OCI-M1 (cell line): Measurements from ENCODE around the gene AXIN2.
"Not testable (repeated sequence)": the region's sequence is repeated elsewhere in the genome, so short reads cannot be mapped to it uniquely, and the experiment has no call there.

Experiments used
- DNase-seq: peaks from one replicate; lab custom pipeline; 2025; lab: John Stamatoyannopoulos, UW

Gene AXIN2

DNA sequence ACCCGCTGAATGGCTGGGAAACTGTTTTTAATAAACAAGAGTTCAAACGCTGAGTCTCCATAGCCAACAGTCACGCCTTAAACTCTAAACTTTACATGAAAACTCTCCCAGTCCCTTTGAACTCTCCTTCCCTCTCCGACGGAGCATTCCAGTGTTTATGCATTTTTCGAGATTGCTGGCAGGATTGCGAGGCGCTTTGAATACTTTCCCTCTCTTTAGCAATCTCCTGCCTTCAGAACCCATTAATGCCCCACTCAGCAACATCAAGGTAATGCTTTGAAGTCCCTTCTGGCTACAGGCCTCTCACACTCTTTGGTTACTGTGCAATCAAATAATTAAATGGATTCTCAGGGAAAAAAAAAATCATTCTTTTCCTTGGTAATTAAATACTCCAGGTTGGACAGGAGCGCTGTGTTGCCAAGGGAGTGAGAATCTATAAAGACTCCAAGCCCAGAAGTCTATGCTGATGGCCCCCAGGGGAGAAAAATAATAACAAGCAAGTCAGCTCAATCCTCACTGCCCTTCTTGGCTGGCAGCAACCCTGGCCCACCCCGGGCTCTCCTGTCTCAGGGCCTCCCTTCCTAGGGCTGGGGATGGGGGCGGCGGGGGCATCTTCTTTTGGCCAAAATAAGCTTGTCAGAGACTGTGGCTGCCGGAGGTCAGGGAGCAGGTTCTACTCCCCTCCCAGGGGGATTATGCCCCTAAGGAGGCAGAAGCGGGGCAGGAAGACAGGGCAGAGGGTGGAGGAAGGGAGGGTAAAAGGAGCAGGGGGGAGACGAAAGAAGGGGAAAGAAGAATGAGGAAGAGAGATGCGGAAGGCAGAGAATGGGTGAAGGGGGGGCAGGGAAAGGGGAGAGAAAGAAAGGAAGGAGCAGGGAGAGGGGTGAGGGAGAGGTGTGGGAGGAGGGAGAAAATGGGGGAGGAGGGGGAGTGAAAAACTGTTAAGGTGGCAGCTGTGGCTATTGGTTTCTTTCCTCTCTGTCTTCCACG, 45.2 kb downstream of the AXIN2 start:
- DNase-seq, result no peak

DNA sequence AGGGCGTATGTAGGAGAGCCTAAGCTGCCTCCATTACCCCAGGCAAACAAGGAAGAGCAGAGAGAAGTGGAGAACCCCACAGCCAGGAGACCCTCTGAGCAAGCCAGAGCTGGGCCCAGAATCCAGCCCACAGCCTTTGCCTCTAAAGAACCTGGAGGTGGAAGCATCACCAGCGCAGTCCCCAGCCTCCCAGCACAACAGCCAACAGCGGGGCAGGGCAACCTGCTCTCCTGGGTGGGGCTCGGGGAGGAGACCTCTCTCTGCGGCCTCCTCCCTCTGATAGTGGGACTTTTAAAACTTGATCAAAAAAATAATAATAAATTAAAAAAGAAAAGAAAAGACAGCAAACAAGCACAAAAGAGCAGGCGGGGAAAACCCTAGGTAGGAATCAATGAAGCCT, 45.9 kb downstream of the AXIN2 start:
- no peak for DNase-seq

- DNase-seq, result no peak
Measured at GRCh38 chr17:65514541-65514940, 46.9 kb downstream of the AXIN2 start.

DNA sequence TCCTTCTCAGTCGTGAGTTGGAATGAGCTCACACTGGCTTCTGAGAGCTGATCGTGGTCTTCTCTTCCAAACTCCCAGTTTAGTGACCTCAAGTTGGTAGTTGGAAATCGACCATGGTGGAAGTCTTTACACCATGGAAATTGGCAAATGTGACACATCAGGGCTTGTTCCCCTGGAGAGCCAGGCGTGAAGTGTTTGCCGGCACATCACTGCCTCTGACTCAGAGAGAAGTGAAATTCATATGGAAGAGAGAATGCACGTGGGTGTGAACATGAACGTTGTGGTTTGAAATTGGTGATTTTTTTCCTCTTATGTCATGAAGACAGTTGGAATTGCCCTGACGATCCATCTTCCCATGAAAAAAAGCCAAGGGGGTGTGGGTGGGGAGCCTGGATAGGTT, 47.4 kb downstream of the AXIN2 start:
- DNase-seq, result no peak

DNA sequence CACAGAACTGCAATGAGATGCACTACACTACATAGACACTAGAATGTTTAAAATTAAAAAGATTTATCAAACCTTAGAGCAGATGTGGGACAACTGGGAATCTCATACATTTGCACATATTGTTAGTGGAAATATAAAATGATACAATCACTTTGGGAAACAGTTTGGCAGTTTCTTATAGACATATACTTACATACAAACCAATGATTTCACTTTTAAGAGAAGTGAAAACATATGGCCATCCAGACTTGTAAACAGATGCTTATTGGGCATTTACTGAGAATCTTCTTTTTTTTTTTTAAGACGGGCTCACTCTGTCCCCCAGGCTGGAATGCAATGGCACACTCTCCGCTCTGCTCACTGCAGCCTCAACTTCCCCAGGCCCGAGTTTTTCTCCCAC, 50.1 kb downstream of the AXIN2 start:
- DNase-seq, result no peak

DNA sequence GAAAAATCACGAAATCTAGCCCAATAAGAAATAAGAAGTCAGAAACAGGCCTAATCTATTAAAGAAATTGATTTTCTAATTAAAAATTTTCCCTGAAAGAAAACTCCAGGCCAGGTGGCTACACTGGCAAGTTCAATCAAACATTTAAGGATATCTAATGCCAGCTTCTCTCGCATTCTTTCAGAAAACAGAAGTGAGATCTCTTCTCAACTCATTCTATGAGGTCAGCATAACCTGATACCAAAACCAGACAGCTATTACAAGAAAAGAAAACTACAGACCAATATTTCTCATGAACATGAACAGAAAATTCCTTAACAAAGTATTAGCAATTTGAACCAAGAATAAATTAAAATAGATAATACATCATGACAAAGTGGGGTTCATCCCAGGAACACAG, 52.4 kb downstream of the AXIN2 start:
- no peak for DNase-seq

- not testable (repeated sequence) for DNase-seq
Measured at GRCh38 chr17:65504673-65505072, 56.8 kb downstream of the AXIN2 start.

DNA sequence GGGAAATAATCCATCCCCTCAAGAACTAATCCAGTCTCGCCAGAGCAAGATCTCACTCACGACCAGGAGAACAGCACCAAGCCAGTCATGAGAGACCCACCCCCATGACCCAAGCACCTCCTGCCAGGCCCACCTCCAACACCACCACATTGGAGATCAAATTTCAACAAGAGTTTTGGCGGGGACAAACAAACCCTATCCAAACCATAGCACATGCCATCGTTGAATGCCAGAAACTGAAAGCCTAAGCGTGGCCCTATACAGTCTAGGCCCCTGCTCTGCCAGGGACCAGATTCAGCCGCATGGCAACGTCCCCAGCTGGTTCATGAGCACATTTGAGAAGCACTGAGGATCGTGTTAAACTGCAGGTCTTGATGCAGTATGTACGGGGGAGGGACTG, 57.3 kb downstream of the AXIN2 start:
- no peak for DNase-seq

DNA sequence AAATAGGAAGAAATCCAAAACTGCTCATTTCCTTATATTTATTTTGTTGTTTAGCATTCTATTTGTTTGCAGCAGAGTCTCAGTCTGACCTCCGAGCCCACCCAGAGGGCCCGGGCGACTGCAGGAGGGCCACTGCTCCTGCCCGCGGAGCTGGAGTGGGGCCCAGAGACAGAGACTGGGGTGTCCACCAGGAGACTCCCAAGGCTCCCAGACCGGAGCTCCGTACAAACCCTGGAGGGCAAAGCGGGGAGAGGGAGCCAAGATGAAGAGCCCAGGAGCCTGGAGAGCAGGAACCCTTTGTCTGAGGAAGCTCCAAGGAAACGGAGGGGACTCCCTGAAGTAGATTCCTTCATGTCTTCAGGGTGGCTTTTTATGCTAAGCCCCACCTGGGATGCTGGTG, 57.9 kb downstream of the AXIN2 start:
- DNase-seq, result no peak

DNA sequence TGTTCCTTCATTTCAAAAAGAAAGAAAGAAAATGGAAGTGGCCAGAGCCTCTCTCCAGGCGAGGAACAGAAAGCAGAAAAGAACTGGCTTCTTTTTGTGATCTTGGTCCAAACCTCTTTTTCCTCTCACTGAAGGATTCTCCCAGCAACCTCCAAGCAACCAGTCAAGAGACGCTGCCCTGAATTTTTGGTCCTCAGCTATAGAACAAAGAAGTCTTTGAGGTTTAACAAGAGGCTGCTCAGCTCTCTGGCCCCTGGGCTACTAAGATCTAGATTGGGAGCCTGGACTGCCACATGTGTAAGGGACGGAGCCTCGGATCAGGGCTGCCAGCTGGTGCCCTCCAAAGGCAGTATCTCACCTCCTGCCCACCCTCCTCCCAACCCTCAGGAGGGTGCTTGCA, 62.6 kb downstream of the AXIN2 start:
- DNase-seq, result no peak

- DNase-seq, result no peak
Measured at GRCh38 chr17:65496801-65497200, 64.6 kb downstream of the AXIN2 start.

- DNase-seq, result no peak
Measured at GRCh38 chr17:65495122-65496055, 66.1 kb downstream of the AXIN2 start.

DNA sequence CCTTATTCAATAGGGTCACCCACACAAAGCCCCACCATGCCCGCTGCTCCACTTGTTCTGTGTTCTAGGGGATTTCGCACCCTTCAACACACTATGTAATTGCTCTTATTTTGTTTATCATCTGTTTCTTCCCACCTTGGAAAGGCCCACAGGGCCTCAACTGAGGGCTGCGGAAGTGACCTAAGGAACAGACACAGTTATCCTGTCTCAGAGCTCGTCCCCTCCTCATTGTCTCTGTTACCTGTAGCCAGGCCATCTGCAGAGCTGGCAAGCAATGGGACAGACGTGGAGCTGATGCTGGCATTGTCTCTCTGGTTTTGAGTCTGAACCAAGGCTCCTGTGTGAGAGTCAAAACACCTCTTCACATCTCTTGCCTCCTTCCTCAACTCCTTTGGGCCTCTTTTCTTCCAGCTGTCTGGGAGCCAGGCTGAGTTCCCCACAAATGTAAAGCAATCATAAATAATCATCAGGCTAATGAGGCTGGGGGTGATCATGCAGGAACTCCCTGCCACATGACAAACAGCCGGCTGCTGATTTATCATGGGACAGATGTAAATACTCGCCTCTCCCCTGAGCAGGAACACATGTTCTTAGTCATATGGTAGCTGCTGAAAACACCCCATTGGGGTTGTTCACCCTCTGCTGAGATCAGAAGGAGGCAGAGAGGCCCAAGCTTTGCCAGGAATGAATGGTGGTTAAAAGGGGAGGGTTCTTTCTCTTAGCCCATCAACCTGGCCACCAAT, 71.9 kb downstream of the AXIN2 start:
- DNase-seq, result no peak

GRCh38 chr17:65488665-65489064, 72.8 kb downstream of the AXIN2 start:
- DNase-seq, result no peak

DNA sequence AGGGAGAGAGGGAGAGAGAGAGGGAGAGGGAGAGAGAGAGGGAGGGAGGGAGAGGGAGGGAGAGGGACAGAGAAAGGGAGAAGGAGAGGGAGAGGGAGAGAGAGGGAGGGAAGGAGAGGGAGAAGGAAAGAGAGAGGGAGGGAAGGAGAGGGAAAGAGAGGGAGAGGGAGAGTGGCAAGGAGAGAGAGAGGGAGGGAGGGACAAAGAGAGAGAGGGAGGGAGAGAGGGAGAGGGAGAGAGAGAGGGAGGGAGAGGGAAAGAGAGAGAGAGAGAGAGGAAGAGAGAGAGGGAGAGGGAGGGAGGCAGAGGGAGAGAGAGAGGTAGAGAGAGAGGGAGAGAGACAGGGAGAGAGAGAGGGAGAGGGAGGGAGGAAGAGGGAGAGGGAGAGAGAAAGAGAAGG, 73.5 kb downstream of the AXIN2 start:
- no peak for DNase-seq

DNA sequence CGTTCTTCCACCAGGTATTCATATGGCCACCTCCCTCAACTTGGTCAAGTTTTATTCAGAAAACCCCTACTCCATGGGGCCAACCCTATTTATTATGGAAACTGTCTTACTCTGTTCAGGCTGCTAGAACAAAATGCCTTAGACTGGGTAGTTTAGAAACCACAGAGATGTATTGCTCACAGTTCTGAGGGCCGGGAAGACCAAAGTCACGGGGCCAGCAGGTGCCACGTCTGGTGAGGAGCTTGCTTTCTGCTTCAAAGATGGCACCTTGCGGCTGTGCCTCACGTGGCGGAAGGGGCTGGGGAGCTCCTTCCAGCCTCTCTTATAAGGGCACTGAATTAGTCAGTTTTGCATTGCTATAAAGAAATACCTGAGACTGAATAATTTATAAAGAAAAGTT, 74.3 kb downstream of the AXIN2 start:
- DNase-seq, result no peak

DNA sequence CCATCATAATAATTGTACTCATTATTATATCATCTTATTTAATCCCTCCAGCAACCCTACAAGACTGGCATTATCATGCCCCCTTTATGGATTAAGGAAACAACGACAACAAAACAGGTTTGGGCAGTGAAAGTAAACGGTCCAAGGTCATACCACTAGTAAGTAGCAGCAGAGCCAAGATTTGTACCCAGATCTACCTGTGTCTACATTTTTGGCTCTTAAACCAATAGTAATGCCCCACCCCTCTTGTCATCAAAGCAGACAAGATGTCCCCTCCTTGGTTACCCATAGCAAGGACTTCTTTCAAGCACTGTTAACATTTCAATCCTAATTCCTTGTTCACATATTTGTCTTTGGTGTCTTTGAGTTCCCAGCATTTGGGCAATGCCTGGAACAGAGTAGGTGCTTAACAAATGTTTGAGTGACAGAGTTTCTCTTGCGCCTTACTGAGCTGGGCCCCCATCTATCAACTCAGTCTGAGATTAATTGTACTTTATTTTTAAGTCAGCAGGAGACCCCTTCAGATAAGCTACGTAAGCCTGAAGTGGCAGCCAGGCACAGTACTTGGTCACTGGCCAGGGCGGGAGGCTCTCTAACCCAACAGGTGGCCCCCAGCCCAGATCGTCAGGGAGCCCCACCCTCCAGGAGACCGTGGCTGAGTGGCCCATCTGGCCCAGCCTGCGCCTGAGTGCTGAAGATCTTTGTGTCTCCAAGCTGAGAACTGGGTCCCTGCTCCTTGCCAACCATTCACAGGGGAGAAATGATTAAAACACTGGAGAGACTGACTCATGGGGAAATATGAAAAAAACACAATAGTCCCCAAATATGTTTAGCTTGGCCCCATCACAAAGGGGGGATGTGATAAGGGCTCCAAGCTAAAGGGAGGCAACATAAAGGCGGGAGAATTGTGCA, 75.8 kb downstream of the AXIN2 start:
- DNase-seq, result no peak

GRCh38 chr17:65484405-65484804, 77.0 kb downstream of the AXIN2 start:
- DNase-seq, result not testable (repeated sequence)

DNA sequence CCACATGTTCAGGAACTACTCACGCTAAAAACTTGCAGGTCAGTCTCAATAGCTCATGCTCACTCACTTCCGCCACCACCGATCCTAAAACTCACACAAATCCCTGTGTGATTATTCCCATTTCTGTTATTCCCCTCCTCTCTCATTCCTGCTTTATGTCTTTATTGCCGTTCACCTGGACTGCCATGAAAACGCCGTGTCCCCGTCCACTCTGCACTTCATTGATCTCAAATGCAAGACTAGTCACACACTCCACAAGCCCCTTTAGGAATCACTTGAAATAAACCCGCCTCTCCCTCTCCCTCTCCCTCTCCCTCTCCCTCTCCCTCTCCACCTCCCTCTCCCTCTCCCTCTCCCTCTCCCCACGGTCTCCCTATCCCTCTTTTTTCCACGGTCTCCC, 78.0 kb downstream of the AXIN2 start:
- DNase-seq, result no peak

DNA sequence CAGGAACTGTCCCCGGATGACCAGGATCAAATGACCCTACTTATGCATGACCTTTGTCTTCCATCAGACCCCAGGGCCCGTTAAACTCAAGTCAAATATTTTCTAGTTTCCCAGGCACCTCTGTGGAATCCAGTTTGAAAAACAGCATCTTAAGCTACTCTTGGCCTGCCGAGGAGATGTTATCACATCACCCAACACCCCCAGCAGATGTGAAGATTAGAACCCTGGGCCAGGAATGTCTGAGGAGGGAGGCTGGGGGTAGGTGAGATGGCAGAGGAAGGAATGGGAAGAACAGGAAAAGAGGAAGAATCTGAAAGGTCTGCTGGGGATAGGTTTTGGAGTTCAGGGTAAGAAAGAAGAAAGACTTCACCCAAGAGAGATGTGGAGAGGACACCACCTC, 79.2 kb downstream of the AXIN2 start:
- DNase-seq, result no peak

- no peak for DNase-seq
Measured at GRCh38 chr17:65479282-65479681, 82.2 kb downstream of the AXIN2 start.
